ENCODE results near the gene FBLN7.

DNA sequence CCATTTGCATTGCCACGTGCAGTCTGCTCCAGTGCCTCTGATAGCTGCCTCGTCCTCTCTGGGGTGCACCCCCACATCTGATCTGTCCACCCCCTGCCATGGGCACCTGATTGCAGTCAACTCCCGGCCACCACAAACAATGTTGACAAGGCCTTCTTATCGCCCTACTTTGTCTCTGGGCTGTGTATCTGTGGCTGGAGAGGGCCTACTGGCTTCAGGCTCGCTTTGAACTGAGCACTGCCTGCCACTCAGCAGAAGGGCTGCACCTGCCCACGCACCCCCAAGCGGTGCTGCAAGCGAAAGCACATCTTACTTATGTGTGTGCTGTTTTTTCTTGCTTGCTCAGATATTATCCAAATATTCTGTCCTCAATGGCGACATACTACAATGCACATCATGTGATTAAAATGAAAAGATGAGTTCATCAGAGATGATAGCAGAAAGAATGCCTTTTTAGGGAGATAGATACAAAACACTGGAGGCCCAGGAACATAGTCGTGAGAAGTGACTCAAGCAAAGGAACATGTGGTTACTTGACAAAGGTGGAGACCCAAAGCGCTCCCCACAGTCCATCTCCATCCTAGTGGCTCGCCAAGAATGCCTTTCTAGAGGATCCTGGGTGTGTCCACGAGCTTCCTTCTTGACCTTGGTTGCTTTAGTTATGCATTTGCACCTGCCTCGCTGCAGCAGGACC is 28.8 kb downstream of the FBLN7 start:
- no peak for TF ChIP-seq CTCF (IDR thresholded peaks at IDR 0.05)
- TF ChIP-seq POLR2A (IDR thresholded peaks at IDR 0.05): no peak
